GM15510 (cell line): Measurements from ENCODE around the gene TMED10.

Source experiments
- POLR2A ChIP-seq: IDR thresholded peaks from 3 replicates; pipeline ENCODE4 v1.6.1; 2011; ENCODE audit warnings: borderline replicate concordance; ENCODE audit not compliant: insufficient read length; ENCODE audit errors: extremely low read depth

TMED10 gene

DNA sequence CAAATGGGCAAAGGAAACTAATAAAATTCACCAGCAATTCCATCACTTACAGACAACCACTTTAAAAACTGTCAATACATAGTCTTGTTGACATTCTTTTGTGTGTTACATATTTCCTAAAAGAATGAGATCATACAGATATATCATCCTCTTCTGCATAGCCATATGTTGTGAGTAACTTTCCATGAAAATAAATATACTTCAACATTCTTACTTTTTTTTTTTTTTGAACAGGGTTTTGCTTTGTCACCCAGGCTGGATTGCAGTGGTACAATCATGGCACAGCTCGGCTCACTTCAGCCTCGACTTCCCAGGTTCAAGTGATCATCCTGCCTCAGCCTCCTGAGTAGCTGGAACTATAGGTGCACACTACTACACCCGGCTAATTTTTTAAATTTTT, 86.1 kb downstream of the TMED10 start:
- TF ChIP-seq POLR2A, result no peak

DNA sequence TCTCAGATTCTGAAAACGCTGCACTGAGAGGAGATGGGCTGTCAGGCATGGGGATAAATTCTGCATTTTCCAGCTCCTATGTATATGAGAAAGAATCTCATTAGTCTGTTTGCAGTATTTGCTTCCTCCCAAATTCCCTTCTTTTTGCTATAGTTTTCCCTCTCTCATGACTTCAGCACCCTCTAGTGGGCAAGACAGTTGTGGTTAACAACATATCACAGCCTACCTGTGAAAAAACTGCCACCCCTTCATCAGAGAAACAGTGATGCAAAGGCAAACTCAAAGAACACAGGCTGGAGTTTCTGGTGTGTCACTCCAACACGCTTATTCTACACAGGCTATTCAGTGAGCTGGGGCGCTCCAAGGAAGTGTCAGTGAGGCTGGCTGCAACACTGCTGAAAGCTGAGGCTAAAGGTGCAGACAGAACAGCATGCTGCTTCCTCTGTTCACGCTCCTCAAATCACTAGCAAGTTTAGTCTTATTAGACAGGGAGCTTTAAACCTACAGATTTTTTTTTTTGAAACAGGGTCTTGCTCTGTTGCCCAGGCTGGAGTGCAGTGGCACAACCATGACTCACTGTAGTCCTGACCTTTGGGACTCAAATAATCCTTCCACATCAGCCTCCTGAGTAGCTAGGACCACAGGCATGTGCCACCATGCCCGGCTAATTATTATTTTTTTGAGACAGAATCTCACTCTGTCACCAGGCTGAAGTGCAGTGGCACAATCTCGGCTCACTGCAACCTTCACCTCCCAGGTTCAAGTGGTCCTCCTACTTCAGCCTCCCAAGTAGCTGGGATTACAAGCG, 87.6 kb downstream of the TMED10 start:
- TF ChIP-seq POLR2A, result no peak

DNA sequence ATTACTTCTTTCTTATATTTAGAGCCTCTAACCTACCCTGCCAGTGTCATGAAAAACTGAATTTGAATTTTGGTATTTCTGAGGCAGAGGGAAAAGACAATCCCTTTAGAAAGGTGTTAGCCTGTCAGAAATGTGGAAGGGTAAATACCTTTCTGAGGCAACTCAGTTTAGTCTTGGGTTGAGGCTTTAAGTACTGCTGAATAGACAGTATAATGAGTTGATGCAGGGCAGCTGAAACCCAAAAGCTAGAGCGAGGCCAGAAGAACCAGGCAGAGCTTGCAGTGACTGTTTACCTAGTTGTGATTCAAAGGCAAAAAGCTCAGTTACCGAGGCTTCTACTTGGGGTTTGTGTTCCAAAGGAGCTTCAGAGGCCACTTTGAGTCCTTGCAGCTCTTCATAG, 88.3 kb downstream of the TMED10 start:
- no peak for TF ChIP-seq POLR2A

DNA sequence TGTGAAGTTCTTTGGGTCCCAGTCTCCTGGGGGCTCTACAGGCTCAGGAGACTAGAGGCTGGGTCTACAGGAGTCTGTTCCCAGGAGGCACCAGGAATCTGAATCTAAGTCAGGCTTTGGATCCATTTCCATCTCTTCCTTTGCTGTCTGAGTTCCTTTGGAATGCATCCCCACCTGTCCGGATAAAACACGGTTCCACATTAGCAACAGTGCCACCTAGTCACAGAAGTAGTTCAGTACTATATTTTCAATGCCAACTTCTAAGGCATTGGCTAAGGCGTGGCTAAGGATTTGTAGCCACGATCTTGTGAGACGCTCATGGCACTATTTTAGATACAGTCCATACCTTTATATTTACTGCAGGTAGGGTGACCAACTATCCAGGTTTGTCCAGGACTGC, 91.9 kb downstream of the TMED10 start:
- TF ChIP-seq POLR2A, result no peak

DNA sequence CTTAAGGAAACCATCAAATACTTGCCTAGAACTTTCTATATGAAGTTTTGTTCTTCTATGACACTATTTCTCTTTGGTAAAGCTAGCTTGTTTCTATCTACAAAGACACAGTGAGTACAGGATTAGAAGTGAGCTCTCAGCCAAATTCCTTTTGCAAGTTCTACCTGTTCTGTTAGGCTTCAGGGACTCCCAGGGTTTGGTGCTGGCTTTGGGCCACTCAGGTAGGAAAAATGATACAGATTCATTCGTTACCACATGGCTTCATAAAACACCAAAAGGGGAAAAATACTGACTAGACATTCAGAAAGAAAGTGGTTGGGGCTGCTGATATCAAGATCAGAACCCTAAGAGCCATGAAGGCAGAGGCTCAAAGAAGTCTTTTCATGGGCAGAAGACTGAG, 93.1 kb downstream of the TMED10 start:
- TF ChIP-seq POLR2A, result no peak

DNA sequence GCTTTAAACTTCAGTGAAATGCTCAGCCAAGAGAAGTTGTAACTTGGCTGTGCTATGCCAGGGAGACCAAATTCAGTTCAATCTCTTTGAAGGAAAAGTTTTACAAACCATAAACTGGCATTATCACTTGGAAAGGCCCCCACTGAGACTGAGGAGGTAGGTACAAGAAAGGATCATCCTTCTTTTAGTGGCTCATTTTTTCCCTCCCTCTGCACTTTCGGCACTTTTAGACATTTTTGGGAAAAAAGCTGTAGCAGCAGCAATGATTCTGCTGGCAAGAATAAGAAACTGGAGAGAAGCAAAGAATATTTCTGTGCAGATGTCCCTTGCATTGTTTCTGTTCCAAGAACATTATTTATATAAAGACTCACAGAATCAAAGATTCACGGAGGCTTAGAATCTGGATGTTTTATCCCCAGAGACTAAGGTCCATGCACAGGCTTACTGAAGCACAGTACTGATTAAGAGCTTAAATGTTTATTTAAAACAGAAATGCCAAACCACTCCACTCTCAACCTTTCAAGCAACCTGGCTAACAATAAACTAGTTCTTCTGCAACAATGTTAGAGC, 94.7 kb downstream of the TMED10 start:
- TF ChIP-seq POLR2A, result no peak
